GM18520 (cell line): ENCODE results near the gene FTO.

ENCODE experiments used
- ATAC-seq: cut with Tn5 transposase; IDR thresholded peaks from one replicate; pipeline ENCODE4 v1.9.1; 2021; ENCODE audit not compliant: unreplicated experiment

The FTO gene

DNA sequence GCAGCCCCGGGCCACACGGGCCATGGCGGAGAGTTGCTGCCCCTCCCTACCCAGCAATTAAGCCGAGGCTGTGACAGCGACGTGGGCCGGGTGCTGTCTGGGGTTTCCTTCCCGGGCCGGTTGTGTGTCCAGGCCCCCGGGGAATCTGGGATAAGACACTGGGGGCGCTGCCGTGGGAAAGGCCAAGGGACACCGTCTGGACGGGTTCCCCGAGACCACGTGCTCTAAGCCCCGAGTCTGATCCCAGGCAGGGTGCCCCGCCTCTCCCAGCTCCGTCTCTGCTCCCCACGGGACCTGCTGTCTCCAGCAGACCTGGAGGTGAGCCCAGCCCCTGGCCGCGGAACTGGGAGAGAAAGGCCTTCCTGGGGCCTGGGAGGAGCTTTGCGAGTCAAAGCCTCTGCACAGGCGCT is 490.4 kb downstream of the FTO start:
- ATAC-seq = no peak

DNA sequence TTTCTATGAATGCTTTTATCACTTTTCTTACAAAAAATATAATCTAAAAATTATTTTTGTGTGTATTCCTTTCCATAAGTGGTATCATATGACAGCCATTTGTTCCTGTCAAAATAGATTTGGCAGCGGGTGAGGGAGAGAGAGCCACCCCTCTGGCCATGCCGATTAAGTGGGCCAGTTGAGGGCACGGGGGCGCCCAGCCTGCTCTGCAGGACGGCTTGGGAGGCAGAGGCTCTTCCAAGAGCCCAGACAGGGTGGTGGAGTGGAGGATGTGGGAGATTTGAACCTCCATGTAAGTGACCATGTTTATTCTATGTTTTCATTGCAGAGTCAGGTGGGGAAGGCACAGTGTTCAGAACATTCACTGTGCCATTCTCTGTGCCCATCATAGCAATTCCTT is 493.8 kb downstream of the FTO start:
- ATAC-seq = no peak

DNA sequence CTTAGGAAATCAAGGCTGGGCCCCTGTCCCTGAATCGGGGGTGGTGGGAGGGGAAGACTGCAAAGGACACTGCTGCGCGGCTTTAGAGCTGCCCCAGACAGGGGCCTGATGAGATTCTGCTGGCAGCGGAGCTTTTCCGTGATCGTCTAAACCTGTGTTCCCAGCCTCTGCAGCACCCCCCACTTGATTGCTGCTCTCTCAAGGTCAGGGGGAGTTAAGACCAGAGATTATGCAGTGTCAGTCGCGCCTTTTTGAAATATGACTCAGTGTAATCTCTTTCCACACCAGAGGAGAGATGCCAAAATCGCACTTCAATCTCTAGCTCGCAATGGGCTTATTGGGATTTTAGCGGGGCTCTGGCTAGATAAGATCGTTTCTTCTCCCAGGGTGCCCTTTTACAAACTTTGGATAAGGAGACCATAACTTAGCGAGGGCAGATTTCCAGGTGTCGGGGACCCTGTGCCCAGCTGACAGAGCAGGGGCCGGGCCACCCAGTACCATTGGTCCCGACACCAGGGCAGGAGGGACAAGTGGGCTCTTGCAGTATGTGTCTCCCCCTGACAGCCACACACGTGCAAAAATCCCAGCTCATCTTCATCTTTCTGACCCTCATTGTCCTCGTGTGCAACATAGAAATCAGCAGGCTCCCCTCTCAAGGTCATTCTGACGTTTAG is 495.7 kb downstream of the FTO start:
- no peak for ATAC-seq

DNA sequence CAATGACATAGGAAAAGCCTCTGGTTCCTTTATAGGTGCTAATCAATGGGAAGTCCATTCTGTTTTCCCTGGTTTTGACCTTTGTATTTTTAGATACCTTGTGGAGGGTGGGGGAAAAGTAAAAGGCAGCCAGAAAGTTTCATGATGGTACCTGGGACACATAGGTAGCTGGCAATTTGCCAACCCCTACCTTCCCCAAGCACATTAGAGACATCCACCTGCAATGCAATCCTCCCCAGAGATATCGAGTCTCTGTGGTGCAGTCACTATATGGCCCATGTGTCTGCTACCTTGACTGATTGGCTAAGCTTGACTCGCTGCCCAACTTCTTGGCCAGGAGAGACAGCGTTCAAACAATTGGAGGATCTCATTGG is 496.2 kb downstream of the FTO start:
- no peak for ATAC-seq

DNA sequence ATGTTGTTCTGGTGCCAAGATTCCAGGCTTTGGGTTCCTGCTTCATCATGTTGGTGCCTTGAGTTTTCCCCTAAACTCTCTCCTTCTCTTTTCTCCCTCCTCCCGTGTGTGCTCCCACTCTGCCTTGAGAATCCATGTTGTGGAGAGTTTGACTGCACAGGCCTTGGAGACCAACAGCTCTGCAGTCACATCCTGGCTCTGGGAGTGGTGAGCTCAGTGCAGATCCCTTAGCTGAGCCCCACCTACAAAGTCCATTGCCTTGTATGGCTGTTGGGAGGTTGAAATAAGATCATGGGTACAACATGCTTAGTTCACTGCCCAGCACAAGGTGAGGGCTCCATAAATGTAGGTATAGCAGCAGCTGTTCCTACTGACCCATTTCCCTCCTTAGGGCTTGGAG is 496.8 kb downstream of the FTO start:
- no peak for ATAC-seq

DNA sequence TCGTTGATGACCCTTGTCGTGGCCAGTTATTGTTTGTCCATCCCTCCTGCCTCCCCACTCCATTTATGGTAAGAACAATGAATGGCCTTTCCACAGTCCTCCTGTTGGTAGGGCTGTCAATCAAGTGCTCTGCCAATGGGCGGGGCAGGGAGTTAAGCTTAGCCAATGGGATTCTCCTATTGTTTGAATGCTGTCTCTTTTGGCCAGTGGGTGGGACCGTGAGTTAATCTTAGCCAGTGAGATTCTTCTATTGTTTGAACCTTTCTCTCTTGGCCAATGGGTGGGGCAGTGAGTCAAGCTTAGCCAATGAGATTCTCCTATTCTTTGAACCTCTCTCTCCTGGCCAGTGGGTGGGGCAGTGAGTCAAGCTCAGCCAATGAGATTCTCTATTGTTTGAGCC is 497.2 kb downstream of the FTO start:
- ATAC-seq = no peak
